Measurements from ENCODE around the gene MGAT4D.

DNA sequence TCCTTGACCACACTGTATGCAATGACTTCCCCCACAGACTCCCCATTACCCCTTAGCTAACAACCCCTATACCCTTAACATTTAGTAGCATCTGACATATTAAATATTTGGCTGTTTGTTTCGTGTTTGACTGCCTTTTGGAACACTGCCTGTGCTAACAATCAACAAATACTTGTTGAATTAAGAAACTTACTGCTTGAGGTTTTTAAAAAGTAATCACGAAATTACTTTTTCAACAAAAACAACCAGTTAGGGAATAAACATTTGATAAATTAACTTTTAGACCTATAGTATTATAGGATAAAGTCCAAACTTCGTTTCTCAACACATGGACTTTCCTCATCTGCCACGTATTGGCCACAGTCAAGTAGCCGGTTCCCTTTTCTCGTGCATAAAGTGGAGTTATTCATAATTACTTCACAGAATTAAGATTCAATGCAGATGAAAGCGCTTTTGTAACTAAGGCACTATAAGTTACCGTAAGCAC lies 25.3 kb upstream of the MGAT4D start:
- TF ChIP-seq, protein P1, sequence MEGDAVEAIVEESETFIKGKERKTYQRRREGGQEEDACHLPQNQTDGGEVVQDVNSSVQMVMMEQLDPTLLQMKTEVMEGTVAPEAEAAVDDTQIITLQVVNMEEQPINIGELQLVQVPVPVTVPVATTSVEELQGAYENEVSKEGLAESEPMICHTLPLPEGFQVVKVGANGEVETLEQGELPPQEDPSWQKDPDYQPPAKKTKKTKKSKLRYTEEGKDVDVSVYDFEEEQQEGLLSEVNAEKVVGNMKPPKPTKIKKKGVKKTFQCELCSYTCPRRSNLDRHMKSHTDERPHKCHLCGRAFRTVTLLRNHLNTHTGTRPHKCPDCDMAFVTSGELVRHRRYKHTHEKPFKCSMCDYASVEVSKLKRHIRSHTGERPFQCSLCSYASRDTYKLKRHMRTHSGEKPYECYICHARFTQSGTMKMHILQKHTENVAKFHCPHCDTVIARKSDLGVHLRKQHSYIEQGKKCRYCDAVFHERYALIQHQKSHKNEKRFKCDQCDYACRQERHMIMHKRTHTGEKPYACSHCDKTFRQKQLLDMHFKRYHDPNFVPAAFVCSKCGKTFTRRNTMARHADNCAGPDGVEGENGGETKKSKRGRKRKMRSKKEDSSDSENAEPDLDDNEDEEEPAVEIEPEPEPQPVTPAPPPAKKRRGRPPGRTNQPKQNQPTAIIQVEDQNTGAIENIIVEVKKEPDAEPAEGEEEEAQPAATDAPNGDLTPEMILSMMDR (IDR thresholded peaks at IDR 0.05) = no peak
- no peak for TF ChIP-seq POLR2A (IDR thresholded peaks at IDR 0.05)
- no peak for TF ChIP-seq POLR2AphosphoS5 (IDR thresholded peaks at IDR 0.05)
- TF ChIP-seq EP300 (IDR thresholded peaks at IDR 0.05) = no peak

Measured in gastroesophageal sphincter (tissue), 3 donors.